Nephron progenitor cell (in vitro differentiated cells): ENCODE results near the gene ENO3.

Source experiments
- DNase-seq: peaks from one replicate; pipeline ENCODE4 v3.0.0; 2021
- H3K27ac Mint-ChIP-seq: 2 replicates; pipeline ENCODE4 v1.8.0; 2021; ENCODE audit warnings: mild to moderate bottlenecking, moderate library complexity, mixed read lengths
- H3K27me3 Mint-ChIP-seq: 2 replicates; pipeline ENCODE4 v1.8.0; 2021; ENCODE audit warnings: mild to moderate bottlenecking, low read depth, mixed read lengths; ENCODE audit not compliant: poor library complexity
- H3K36me3 Mint-ChIP-seq: 2 replicates; pipeline ENCODE4 v1.8.0; 2021; ENCODE audit warnings: low read depth, mixed read lengths
- H3K4me1 Mint-ChIP-seq: 2 replicates; pipeline ENCODE4 v1.8.0; 2021; ENCODE audit warnings: mixed read lengths
- H3K4me3 Mint-ChIP-seq: 2 replicates; pipeline ENCODE4 v1.8.0; 2021; ENCODE audit warnings: mild to moderate bottlenecking, moderate library complexity, mixed read lengths
- H3K9me3 Mint-ChIP-seq: 2 replicates; pipeline ENCODE4 v1.8.0; 2021; ENCODE audit warnings: mild to moderate bottlenecking, moderate library complexity, mixed read lengths
- CTCF ChIP-seq: fragments of 200-600 bp; sonication (generic); IDR thresholded peaks from 2 replicates; pipeline ENCODE4 v1.5.0; 2021; ENCODE audit warnings: antibody characterized with exemption

The ENO3 gene

GRCh38 chr17:4949321-4950074 is 1.4 kb upstream of the ENO3 start:
- Mint-ChIP-seq H3K27ac (peak overlapping the region; percentile 79), H3K4me3 (peak overlapping the region; percentile 74), H3K9me3 (no peaks in the 10 kb centered on the region), H3K4me1 (peaks cover 62% of the 10 kb centered on the region), H3K36me3 (peaks cover 24% of the 10 kb centered on the region), H3K27me3 (peaks cover 4% of the 10 kb centered on the region)
- TF ChIP-seq CTCF = no peak
- DNase-seq = peak; percentile 75

GRCh38 chr17:4950075-4950745 is 709 bp upstream of the ENO3 start:
- TF ChIP-seq CTCF = no peak

GRCh38 chr17:4951486-4951885 is 567 bp downstream of the ENO3 start:
- H3K4me1 Mint-ChIP-seq = peaks cover 55% of the 10 kb centered on the region
- TF ChIP-seq CTCF = no peak
- H3K27me3 Mint-ChIP-seq = peaks cover 5% of the 10 kb centered on the region
- H3K4me3 Mint-ChIP-seq = peak overlapping the region; percentile 85
- H3K27ac Mint-ChIP-seq = peak overlapping the region; percentile 94
- H3K36me3 Mint-ChIP-seq = peaks cover 32% of the 10 kb centered on the region
- no peaks in the 10 kb centered on the region for H3K9me3 Mint-ChIP-seq
- no peak for DNase-seq

More at GRCh38 chr17:4950075-4950745, 709 bp upstream of the ENO3 start:
- Mint-ChIP-seq H3K27ac (peak overlapping the region; percentile 94), H3K27me3 (peaks cover 5% of the 10 kb centered on the region), H3K4me3 (peak overlapping the region; percentile 85), H3K9me3 (no peaks in the 10 kb centered on the region), H3K36me3 (peaks cover 29% of the 10 kb centered on the region), H3K4me1 (peaks cover 60% of the 10 kb centered on the region)
- peak; percentile 65 for DNase-seq

- Mint-ChIP-seq H3K4me3 (peak overlapping the region; percentile 62), H3K27ac (peak overlapping the region; percentile 60), H3K9me3 (no peaks in the 10 kb centered on the region), H3K4me1 (peaks cover 49% of the 10 kb centered on the region), H3K27me3 (peaks cover 5% of the 10 kb centered on the region), H3K36me3 (peaks cover 37% of the 10 kb centered on the region)
- no peak for TF ChIP-seq CTCF
- no peak for DNase-seq
These were observed 2.6 kb downstream of the ENO3 start for GRCh38 chr17:4953451-4953961.

GRCh38 chr17:4955091-4955490 is 4.2 kb downstream of the ENO3 start:
- H3K27me3 Mint-ChIP-seq = peaks cover 5% of the 10 kb centered on the region
- H3K4me1 Mint-ChIP-seq = peaks cover 59% of the 10 kb centered on the region
- H3K36me3 Mint-ChIP-seq = peaks cover 50% of the 10 kb centered on the region
- no peak for DNase-seq
- H3K9me3 Mint-ChIP-seq = no peaks in the 10 kb centered on the region
- no peak for TF ChIP-seq CTCF
- H3K4me3 Mint-ChIP-seq = no peak overlapping the region
- no peak overlapping the region for H3K27ac Mint-ChIP-seq
